Stomach (tissue), 9 donors: ENCODE results near the gene SCN5A. TPM values are rescaled to one million over a fixed set of nuclear protein-coding genes. Genes with fewer than 3 reads are reported as not detected.

Source experiments
- DNase-seq, 2 donors: peaks; one replicate each; pipeline versions ENCODE4 v3.0.0 to v3.0.0-alpha.2; 2013 to 2019
- H3K27ac ChIP-seq, 5 donors: fragments of 200-600 bp in 4 of 5; sonication (generic) in 4 of 5; one replicate each; pipeline ENCODE4 v1.5.1; 2013 to 2019; ENCODE audit warnings: mild to moderate bottlenecking in 1 of 5, moderate library complexity in 1 of 5
- H3K27me3 ChIP-seq, 3 donors: fragments of 200-600 bp; sonication (generic); one replicate each; pipeline ENCODE4 v1.5.1; 2017 to 2019; ENCODE audit warnings: mixed run types in 1 of 3
- H3K36me3 ChIP-seq, 4 donors: fragments of 200-600 bp; sonication (generic); 1 replicate in 3 of 4; 2 replicates in 1 of 4; pipeline ENCODE4 v1.5.1; 2016 to 2019
- H3K4me1 ChIP-seq, 4 donors: fragments of 200-600 bp; sonication (generic); one replicate each; pipeline ENCODE4 v1.5.1; 2016 to 2019
- H3K4me3 ChIP-seq, 4 donors: fragments of 200-600 bp; sonication (generic) in 3 of 4; one replicate each; pipeline ENCODE4 v1.5.1; 2016 to 2019; ENCODE audit warnings: mild to moderate bottlenecking in 1 of 4
- H3K9me3 ChIP-seq, 4 donors: fragments of 200-600 bp; sonication (generic); one replicate each; pipeline ENCODE4 v1.5.1; 2016 to 2019
- EP300 ChIP-seq: sonication (generic); formaldehyde crosslinking; IDR thresholded peaks from one replicate; pipeline ENCODE4 v1.6.1; 2017; ENCODE audit warnings: antibody characterized with exemption
- POLR2A ChIP-seq, 4 donors: fragments of 450-650 bp; IDR thresholded peaks; one replicate each; pipeline ENCODE4 v1.6.1; 2016; ENCODE audit warnings: antibody characterized with exemption in 4 of 4, control low read depth in 2 of 4, mild to moderate bottlenecking in 1 of 4, moderate library complexity in 1 of 4
- POLR2AphosphoS5 ChIP-seq, 3 donors: sonication (generic); formaldehyde crosslinking; IDR thresholded peaks; one replicate each; pipeline ENCODE4 v1.6.1; 2016; ENCODE audit warnings: antibody characterized with exemption in 3 of 3
- WGBS, 5 donors: extraction: QIAGEN DNeasy Blood & Tissue Kit in 3 of 5; methylation state at CpG; one replicate each; pipeline versions ENCODE4 v1.1.5 to v1.1.7; 2013 to 2018; 5-methylcytosine and 5-hydroxymethylcytosine counted together
- intact Hi-C: fragments of 100-400 bp; cut with DNase I; formaldehyde crosslinking; loops from one replicate; pipeline ENCODE4 v1.15.1; 2023; ENCODE audit warnings: low total_unique reads
- polyA plus RNA-seq, 3 donors: library from polyadenylated mRNA; stranded (reverse); fragments of 200-250 nt; gene quantifications; one replicate each; pipeline ENCODE4 v1.2.3, GENCODE V29; 2013
- total RNA-seq, 5 donors: library from RNA; depleted of rRNA; stranded (reverse); fragments of >200 nt; gene quantifications; one replicate each; pipeline versions ENCODE4 v1.1.0 to v1.2.3, GENCODE V29; 2014 to 2016
- TF ChIP-seq, protein P1 (sequence below), 7 experiments: fragments of 450-650 bp in 4 of 7; fragments of 200-600 bp in 3 of 7; sonication (generic) in 3 of 7; IDR thresholded peaks; one replicate each; pipeline ENCODE4 v1.5.1; 2016 to 2019; ENCODE audit warnings: antibody characterized with exemption in 7 of 7, control low read depth in 2 of 7, mild to moderate bottlenecking in 1 of 7
- donor health status: healthy with polysubstance abuse.
- donor health status: Bipolar disorder and iron deficiency.
- donor health status: healthy.

The SCN5A gene
- total and polyA plus RNA-seq, 8 donors, result 0.05 to 1.1 (median 0.10) TPM; not detected in 4

DNA sequence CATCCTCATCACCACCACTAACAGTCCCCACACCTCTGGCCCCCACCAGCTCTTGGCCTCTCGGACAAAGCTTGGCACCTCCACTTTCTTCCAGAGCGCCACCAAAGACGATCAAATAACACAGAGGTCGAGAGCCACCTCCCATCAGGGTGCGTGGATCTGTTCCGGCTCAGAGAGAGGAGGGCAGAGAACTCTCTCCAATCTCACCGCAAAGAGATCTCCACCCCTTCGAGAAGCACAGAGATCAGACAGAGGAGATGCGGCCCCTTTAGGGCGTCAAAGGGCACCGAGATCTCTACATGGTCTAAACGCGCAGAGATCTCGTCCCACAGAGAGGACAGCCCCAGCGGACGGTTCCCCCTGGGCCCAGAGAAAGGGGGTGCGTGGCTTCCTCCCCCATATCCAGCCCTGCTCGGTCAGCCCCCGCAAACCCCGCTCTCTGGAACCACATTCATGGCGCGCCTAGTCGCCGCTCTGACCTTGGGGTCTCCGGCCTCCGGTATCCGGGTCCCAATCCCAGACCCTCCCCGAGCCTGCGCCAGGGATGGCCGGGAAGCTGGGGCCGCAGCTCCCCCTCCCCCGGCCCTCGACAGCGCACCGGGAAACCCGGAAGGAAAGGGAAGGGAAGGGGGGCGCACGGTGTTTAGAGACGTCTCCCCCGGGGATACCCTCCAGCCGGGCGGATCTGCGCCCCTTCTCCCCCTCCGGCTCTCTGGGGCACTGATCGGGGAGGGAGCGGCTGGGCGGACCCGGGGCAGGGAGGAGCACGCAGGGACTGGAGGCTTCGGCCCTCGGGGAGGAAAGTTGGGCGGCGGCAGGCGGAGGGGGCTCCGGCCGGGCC lies 608 bp downstream of the SCN5A start:
- H3K9me3 ChIP-seq, result no peaks in the 10 kb centered on the region
- 7 to 22% (median 10%) methylated on average over 20 to 56 of the region's 56 CpGs for WGBS, 5 donors
- peak in 1 of 2 donors; percentile 54 for DNase-seq
- peak overlapping the region; percentile 52 to 67 (median 56) for H3K4me3 ChIP-seq
- no peak for TF ChIP-seq EP300
- no peak for TF ChIP-seq POLR2AphosphoS5 (IDR thresholded peaks at IDR 0.05)
- TF ChIP-seq, protein P1, sequence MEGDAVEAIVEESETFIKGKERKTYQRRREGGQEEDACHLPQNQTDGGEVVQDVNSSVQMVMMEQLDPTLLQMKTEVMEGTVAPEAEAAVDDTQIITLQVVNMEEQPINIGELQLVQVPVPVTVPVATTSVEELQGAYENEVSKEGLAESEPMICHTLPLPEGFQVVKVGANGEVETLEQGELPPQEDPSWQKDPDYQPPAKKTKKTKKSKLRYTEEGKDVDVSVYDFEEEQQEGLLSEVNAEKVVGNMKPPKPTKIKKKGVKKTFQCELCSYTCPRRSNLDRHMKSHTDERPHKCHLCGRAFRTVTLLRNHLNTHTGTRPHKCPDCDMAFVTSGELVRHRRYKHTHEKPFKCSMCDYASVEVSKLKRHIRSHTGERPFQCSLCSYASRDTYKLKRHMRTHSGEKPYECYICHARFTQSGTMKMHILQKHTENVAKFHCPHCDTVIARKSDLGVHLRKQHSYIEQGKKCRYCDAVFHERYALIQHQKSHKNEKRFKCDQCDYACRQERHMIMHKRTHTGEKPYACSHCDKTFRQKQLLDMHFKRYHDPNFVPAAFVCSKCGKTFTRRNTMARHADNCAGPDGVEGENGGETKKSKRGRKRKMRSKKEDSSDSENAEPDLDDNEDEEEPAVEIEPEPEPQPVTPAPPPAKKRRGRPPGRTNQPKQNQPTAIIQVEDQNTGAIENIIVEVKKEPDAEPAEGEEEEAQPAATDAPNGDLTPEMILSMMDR (IDR thresholded peaks at IDR 0.05), result no peak
- no peak for TF ChIP-seq POLR2A (IDR thresholded peaks at IDR 0.05)
- H3K27me3 ChIP-seq, result peaks cover 0 to 89% (median 32%) of the 10 kb centered on the region in 3 donors
- intact Hi-C loops, result no loop called here
- no peaks in the 10 kb centered on the region for H3K36me3 ChIP-seq
- H3K27ac ChIP-seq, result no peak overlapping the region
- peaks cover 15 to 28% (median 22%) of the 10 kb centered on the region in 4 donors for H3K4me1 ChIP-seq

DNA sequence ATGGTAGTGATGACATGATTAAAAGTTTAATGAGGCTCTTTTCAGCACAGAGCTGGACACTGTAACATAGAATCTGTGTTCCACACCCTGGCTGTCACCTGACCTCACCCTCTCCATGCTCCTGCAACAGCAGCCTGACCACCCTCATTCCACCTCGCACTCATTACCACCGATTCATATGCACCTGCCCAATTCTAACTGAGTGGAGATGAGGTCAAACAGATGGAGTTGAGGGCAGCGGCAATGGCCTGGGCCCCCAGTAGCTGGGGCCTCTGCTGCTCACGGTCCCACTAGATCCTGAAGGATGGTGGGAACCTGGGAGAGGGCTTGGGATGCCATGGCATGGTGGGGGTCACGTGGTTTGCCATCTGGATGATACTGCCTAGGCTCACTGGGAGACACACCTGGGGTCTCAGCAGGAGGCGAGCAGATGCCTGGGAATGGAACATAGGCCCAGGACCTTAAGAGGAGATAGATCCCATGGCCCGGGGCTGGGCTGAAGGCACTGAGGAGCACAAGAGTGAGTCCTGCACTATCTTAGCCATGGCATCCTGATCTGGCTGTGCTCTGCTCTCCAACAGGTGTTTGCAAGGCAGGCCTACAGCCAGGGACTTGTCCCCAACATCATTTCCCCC lies 1.3 kb downstream of the SCN5A start:
- intact Hi-C loops, result no loop called here
- DNase-seq, result no peak

GRCh38 chr3:38647217-38647970 lies 2.1 kb downstream of the SCN5A start:
- WGBS, 5 donors, result 83 to 91% (median 88%) methylated on average over 7 of the region's 7 CpGs
- Histone ChIP-seq H3K9me3 (no peaks in the 10 kb centered on the region), H3K27me3 (peaks cover 0 to 87% (median 32%) of the 10 kb centered on the region in 3 donors), H3K36me3 (no peaks in the 10 kb centered on the region), H3K4me3 (no peak overlapping the region), H3K4me1 (peaks cover 15 to 28% (median 22%) of the 10 kb centered on the region in 4 donors), H3K27ac (no peak overlapping the region)
- TF ChIP-seq EP300, result no peak
- TF ChIP-seq, protein P1 (IDR thresholded peaks at IDR 0.05), result no peak
- TF ChIP-seq POLR2AphosphoS5 (IDR thresholded peaks at IDR 0.05), result no peak
- TF ChIP-seq POLR2A (IDR thresholded peaks at IDR 0.05), result no peak
- intact Hi-C loops, result no loop called here
- DNase-seq, result no peak

More for the DNA sequence above, 1.3 kb downstream of the SCN5A start:
- H3K9me3 ChIP-seq, result no peaks in the 10 kb centered on the region
- no peak for TF ChIP-seq POLR2AphosphoS5 (IDR thresholded peaks at IDR 0.05)
- TF ChIP-seq, protein P1 (IDR thresholded peaks at IDR 0.05), result no peak
- no peak for TF ChIP-seq EP300
- no peak for TF ChIP-seq POLR2A (IDR thresholded peaks at IDR 0.05)
- H3K36me3 ChIP-seq, result no peaks in the 10 kb centered on the region
- WGBS, 5 donors, result 90 to 94% (median 93%) methylated on average over 7 of the region's 7 CpGs
- peaks cover 0 to 88% (median 32%) of the 10 kb centered on the region in 3 donors for H3K27me3 ChIP-seq
- peak overlapping the region in 1 of 4 donors; percentile 58 for H3K4me3 ChIP-seq
- H3K27ac ChIP-seq, result no peak overlapping the region
- peaks cover 15 to 28% (median 22%) of the 10 kb centered on the region in 4 donors for H3K4me1 ChIP-seq

DNA sequence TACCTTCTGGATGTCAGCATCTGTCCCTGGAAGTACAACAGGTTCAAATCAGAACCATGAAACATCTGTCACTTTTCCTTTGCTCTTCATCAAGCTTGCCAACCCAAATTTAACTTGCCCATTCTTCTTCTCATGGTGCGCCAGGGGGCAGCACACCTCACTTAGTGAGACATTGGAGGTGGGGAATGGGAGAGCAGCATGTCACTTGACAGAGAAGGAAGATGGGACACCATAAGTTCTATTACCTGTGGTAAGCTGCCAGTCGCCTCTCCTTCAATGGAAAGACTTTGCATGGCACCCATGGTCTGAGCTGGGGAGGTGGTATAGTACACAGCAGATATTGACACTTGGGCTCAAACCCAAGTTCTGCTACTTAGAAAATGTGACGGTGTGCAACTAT lies 2.9 kb downstream of the SCN5A start:
- Histone ChIP-seq H3K36me3 (no peaks in the 10 kb centered on the region), H3K9me3 (no peaks in the 10 kb centered on the region), H3K27ac (no peak overlapping the region), H3K4me3 (no peak overlapping the region), H3K27me3 (peaks cover 0 to 87% (median 32%) of the 10 kb centered on the region in 3 donors), H3K4me1 (peaks cover 15 to 28% (median 22%) of the 10 kb centered on the region in 4 donors)
- peak in 1 of 2 donors; percentile 46 for DNase-seq
- 54 to 72% (median 65%) methylated on average over 3 of the region's 3 CpGs for WGBS, 5 donors
- intact Hi-C loops, result no loop called here
- TF ChIP-seq, protein P1 (IDR thresholded peaks at IDR 0.05), result no peak
- no peak for TF ChIP-seq POLR2A (IDR thresholded peaks at IDR 0.05)
